Right renal cortex interstitium (tissue), 3 donors: ENCODE measurements around the gene SFTPA1. TPM values are rescaled to one million over a fixed set of nuclear protein-coding genes. Genes with fewer than 3 reads are reported as not detected.
"Not testable (repeated sequence)": the region's sequence is repeated elsewhere in the genome, so short reads cannot be mapped to it uniquely, and the experiment has no call there.

Experiments
- DNase-seq, 3 donors: peaks; one replicate each; pipeline ENCODE4 v3.0.0-alpha.2; 2013; ENCODE audit warnings: low read depth in 3 of 3, low spot score in 2 of 3
- polyA plus RNA-seq, 3 donors: library from polyadenylated mRNA; unstranded; fragments of 120-200 nt; gene quantifications; one replicate each; pipeline ENCODE4 v1.2.1, GENCODE V29; 2013; ENCODE audit not compliant: insufficient read length in 3 of 3

Gene SFTPA1
- polyA plus RNA-seq, 3 donors = not detected

- DNase-seq = no peak
Observed at GRCh38 chr10:79608505-79609375, 2.0 kb upstream of the SFTPA1 start.

DNA sequence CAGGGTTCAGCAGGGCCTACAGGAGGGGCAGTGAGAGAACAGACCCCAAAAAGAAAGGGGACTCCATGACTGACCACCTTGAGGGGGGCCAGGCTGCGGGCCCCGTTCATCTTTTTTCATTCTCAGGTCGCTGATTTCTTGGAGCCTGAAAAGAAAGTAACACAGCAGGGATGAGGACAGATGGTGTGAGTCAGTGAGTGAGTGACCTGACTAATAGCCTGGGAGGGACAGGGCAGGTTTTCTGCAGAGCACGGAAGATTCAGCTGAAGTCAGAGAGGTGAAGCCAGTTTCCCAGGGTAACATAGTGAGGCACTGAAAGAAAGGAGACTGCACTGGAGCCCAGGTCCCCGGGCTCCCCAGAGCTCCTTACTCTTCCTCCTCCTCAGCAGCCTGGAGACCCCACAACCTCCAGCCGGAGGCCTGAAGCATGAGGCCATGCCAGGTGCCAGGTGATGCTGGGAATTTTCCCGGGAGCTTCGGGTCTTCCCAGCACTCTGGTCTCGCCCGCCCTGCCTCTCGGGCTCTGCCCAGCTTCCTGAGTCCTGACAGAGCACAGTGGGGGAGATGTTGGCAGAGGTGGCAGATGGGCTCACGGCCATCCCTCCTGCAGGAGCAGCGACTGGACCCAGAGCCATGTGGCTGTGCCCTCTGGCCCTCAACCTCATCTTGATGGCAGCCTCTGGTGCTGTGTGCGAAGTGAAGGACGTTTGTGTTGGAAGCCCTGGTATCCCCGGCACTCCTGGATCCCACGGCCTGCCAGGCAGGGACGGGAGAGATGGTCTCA is 646 bp downstream of the SFTPA1 start:
- DNase-seq = not testable (repeated sequence)

GRCh38 chr10:79615577-79615976 is 4.8 kb downstream of the SFTPA1 start:
- DNase-seq = no peak

DNA sequence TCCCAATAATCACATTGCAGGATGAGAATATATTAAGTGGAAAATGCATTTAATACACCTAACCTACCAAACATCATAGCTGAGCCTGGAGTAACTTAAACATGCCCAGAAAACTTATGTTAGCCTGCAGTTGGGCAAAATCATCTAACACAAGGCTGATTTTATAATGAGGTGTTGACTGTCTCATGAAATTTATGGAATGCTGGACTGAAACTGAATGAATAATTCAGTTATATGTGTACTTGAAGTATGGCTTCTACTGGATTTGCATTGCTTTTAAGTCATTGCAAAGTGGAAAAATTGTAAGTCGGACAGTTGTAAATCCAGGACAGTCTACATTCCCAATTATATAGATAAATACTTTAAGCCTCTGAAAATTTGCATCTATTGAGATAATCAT is 5.4 kb downstream of the SFTPA1 start:
- no peak for DNase-seq

DNA sequence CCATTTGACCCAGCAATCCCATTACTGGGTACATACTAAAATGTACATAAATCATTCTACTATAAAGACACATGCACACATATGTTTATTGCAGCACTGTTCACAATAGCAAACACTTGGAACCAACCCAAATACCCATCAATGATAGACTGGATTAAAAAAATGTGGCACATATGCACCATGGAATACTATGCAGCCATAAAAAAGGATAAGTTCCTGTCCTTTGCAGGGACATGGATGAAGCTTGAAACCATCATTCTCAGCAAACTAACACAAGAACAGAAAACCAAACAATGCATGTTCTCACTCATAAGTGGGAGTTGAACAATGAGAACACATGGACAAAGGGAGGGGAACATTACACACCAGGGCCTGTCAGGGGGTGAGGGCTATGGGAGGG is 12.9 kb downstream of the SFTPA1 start:
- DNase-seq = not testable (repeated sequence)

DNA sequence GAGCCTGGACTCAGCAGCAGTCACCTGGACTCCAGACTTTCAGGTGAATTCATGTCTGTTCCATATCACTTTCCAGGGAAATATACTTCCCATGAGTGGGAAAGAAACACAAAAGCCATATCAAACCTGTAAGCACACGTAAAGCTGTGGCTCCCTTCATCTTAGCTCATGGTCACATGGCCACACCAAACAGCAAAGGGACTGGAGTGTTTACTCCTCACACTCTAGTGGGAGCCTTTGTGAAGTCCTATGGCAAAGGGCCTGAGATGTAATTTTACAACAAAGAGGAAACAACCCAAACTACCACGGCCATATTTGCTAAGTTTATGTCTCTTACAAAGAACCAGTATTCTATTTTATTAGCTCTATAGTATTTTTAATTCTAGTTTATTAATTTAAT is 16.3 kb downstream of the SFTPA1 start:
- DNase-seq = no peak

GRCh38 chr10:79628083-79628482 is 17.3 kb downstream of the SFTPA1 start:
- DNase-seq = no peak

DNA sequence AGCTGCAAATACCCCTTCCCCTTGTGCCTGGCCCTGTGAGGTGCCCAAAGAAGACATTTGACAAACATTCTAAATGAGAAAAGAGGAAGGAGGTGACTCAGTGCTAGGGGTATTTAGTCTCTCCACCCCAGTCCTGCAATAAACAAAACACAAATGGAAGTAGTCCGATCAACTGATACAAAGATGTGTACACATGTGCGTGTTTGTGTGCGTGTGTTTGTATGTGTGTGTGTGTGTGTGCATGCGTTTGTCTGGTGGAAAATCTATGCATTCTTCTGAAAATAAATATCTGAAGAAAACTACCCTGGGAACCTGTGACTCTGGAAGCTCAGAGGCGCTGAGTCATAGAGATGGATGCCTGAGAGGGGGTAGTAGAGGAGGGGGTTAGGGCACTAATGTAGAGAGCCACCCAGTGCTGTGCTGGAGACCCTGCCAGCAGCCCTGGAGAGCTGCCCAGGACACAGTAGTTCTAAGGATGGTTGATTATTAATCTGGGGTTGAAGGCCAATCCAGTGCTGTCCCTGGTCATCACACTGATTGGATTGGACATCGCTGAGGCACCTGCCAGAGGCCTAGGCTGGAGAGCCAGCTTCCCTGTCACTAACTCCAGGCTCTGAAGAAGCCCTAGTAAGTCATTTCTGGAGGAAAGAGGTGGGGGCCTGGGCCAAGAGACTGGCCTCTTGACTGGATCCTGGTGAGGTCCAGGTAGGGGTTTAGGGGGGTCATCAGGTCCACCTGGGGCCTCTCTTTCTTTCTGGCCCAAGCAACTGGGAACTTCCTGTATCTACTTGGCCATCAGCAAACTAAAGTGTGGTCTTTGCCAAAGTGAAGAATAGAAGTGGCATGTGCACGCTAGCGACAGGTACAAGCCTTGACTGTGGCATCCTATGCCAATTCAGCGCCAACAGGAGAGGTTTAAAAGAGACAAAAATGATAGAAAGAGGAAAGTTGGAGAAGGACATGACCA is 18.5 kb downstream of the SFTPA1 start:
- DNase-seq = no peak

DNA sequence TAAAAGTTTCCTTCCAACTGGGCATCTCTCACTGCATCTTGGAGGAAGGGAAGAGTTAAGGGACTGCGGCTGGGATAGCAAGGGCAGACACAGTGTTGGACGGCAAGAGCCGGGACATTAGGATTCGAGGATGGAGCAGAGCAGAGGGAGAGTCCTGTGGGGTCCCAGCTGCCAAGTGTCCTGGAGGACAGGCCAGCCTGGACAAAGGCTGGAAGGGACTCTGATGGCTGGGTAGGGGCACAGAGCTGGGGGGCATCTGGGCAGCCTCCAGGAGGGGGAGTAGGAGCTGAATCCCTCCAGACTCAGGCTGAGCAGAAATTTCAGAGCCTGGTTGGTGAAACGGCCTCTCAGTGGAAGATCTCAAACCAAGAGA is 19.2 kb downstream of the SFTPA1 start:
- no peak for DNase-seq

DNA sequence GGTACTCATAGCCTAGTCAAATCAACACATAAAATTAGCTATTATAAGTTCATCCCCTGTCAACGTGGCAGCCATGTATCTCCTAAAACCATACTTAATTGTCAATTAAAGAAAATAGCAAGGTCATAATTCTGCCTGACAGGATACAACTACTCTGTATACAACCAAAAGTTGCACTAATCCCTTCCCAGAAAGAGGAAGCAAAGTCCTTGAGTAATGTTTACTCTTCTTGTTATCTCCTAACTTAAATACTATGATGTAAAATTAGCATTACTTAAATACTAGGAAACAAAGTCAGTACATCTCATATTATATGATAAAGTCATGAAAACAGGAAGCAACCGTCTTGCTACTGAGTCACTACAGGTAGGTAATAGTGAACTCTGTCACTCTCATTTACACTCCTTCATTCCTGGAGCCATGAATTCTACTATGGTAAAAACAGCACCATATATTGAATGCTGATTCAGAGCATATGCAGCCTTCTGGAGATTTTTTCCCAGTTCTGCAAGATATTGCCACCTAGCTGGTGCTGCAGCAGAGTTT is 26.0 kb downstream of the SFTPA1 start:
- not testable (repeated sequence) for DNase-seq

GRCh38 chr10:79638318-79638717 is 27.6 kb downstream of the SFTPA1 start:
- no peak for DNase-seq

DNA sequence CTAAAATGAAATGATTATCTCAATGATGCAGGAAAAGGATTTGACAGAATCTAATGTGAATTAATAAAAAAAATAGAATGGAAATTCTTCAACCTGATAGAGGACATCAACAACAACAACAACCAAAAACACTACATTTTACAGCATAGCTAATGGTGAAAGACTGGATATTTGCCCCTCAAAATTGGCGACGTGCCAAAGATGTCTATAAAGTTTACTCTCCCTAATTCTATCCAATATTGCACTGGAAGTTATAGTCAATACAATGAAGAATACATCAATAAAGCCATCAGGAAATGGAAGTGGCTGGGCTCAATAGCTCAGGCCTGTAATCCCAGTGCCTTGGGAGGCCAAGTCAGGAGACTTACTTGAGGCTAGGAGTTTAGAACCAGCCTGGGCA is 42.0 kb downstream of the SFTPA1 start:
- DNase-seq = not testable (repeated sequence)

DNA sequence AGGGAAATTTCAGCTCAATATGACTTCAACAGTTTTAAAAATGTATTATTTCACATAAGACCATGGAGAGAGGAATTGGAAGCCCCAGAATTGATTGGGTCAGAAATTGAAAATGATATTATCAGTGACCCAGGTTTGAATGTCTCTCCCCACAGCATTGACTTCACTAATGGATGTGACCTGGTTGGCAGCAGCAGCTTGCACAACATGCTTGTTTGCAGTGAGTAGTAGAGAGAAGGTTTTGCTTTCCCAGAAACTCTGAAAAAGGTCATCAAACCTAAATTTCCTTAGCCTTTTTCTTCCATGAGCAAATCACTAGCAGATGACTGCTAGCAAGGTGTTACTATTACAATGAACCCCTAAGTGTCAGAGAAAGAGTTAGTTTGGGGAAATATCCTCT is 52.5 kb downstream of the SFTPA1 start:
- DNase-seq = not testable (repeated sequence)

- not testable (repeated sequence) for DNase-seq
Observed at GRCh38 chr10:79664686-79665085, 53.9 kb downstream of the SFTPA1 start.

Other genes starting within 250 kb of the SFTPA1 start
- gene ZCCHC24, start 165.3 kb upstream of the SFTPA1 start, polyA plus RNA-seq = 10 to 100 TPM; 20.8 to 23.0 (median 22.5) TPM
- gene EIF5AL1, start 98.4 kb upstream of the SFTPA1 start, polyA plus RNA-seq = 1 to 10 TPM in 1 of 3 donors, under 1 TPM in 2; 0.55 to 3.3 (median 0.96) TPM
- not detected for gene SFTPA2, start 50.5 kb upstream of the SFTPA1 start, polyA plus RNA-seq
- gene NUTM2B, start 92.3 kb downstream of the SFTPA1 start, polyA plus RNA-seq = 1 to 10 TPM in 2 of 3 donors, under 1 TPM in 1; 0.32 to 3.1 (median 1.4) TPM
- gene NUTM2E, start 215.8 kb downstream of the SFTPA1 start, polyA plus RNA-seq = 1 to 10 TPM in 1 of 3 donors, not detected in 2; 1.3 TPM